HG03520 (cell line): ENCODE data around the gene SPECC1L.

Experiments used
- ATAC-seq: cut with Tn5 transposase; IDR thresholded peaks from one replicate; pipeline ENCODE4 v1.9.1; 2021; ENCODE audit warnings: mild to moderate bottlenecking, moderate library complexity; ENCODE audit not compliant: unreplicated experiment

Gene SPECC1L

DNA sequence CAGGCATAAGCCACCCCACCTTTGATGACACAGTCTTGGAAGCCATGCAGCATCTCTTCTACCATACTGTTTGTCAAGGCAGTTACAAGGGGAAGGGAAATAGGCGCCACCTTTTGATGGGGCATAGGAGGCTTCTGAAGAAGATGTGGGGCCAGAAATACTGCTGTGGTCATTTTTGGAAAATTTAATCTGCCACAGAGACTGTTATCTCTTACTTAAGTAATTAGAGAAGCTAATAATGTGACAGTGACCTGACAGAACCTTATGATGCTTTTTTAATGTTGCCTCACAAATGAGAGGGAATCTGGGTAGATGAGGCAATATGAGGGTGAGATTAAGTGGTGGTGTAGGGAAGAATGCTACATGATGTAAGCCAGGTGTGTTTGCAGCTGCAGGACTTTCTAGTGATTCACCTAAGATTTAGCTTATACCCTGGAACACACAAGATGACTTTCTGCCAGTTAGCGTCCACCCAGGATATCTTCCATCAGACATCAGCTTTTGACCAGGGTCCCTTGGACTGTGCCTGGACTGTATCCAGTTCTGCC, 122.5 kb downstream of the SPECC1L start:
- ATAC-seq, result no peak

- ATAC-seq, result no peak
Measured at GRCh38 chr22:24393848-24394247, 123.2 kb downstream of the SPECC1L start.

DNA sequence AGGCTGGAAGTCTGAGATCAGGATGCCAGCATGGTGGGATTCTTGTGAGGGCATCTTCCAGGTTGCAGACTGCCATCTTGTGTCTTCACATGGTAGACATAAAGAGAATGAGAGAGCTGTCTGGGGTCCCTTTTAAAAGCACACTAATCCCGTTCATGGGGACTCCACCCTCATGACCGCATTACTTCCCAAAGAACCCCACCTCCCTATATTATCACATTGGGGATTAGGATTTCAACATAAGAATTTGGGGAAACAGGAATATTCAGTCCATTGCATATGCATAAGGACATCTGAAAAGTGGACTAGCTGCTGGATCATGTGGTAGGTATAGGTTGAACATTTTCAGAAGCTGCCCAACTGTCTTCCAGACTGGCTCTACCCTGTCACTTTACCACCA, 123.6 kb downstream of the SPECC1L start:
- ATAC-seq, result no peak

GRCh38 chr22:24398409-24398808, 127.8 kb downstream of the SPECC1L start:
- no peak for ATAC-seq

DNA sequence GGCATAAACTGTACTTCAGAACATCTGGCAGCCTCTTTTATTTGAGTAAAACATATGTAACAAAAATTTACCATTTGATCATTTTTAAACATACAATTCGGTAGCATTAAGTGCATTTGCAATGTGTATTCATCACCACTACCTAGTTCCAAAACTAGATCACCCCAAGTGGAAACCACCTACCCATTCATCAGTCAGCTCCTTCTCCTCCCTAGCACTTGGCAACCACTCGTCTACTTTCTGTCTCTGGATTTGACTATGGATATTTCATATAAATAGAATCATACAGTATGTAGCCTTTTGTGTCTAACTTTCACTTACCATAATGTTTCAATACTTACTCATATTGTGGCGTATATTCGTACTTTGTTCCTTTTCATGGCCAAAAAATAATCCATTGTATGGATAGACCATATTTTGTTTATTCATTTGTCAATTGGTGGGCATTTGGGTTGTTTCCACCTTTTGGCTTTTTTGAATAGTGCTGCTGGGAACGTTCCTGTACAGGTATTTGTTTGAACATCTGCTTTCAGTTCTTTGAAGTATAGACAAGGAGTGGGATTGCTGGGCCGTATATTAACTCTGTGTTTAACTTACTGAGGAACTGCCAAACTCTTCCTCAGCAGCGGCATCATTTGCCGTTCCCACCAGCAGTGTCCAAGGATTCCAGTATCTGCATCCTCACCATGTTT, 129.5 kb downstream of the SPECC1L start:
- ATAC-seq, result no peak

GRCh38 chr22:24400726-24401596, 130.3 kb downstream of the SPECC1L start:
- ATAC-seq, result no peak

DNA sequence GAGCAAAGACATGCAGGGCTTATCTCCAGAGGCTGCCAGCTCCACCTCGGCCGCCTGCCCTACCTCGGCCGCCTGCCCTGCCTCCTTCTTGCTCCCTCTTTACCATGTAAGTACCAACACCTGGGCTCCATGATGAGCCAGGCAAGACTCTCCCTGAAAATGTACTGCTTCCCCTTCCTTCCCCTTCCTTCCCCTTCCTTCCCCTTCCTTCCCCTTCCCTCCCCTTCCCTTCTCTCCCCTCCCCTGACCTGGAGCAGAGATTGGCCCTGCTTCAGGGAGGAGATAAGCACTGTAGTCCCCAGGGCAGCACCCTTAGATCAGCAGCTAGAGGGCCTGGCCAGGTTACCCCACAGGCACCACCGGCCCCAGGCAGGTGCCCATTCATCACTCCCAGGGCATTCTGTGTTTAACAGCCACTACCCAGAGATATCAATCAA, 131.3 kb downstream of the SPECC1L start:
- no peak for ATAC-seq

DNA sequence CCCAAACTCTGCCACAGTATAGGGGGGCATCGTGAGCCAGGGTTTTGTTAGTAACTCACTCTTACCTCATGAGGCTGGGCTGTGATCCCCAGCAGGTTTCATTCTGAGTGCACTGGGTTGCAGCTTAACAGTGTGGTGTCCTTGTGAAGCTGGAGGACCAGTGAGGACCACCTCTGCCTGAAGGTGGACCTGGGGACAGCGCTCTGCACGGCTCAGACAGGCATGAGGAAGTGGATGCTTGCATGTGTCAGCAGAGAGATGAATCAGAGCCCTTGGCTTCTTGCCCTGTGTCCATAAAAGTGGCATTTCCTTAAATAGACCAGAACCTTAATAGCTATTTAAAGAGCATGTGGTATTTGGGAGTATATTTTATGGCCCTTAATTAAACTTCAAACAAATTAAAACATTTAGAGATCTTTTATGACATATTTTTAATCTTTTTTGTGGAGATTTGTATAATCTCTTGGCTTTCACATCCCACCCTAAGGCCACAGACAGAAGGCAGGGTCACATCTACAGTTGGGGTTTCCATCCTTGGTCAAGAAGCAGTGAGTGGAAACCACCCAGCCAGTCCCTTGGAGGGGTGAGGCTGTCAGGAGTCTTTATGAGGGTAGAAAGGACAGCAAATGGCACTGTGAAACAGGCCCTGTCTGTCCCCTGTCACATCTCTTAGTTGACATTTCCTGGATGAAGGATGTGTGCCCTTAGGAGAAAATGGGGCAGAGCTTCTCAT, 132.0 kb downstream of the SPECC1L start:
- ATAC-seq, result no peak

DNA sequence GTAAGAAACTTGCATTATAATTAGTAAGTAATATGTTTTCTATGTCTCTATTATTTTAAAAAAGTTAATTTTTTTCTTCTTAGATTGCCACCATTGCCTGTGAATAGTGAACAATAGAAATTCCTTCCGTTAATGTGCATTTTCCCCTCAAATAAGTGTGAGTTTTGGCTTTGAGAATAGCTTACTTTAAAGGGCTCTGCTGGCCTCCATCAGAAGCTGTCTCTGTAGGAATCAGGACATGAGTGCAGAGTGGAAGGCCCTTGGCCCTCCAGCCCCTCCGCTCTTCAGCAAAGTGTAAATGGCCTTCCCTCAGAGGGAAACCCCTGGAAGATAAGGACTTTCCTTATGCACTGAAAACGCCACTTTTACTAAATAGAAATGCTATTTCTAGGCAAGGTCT, 132.7 kb downstream of the SPECC1L start:
- ATAC-seq, result no peak

GRCh38 chr22:24404561-24405275, 134.1 kb downstream of the SPECC1L start:
- ATAC-seq, result no peak

DNA sequence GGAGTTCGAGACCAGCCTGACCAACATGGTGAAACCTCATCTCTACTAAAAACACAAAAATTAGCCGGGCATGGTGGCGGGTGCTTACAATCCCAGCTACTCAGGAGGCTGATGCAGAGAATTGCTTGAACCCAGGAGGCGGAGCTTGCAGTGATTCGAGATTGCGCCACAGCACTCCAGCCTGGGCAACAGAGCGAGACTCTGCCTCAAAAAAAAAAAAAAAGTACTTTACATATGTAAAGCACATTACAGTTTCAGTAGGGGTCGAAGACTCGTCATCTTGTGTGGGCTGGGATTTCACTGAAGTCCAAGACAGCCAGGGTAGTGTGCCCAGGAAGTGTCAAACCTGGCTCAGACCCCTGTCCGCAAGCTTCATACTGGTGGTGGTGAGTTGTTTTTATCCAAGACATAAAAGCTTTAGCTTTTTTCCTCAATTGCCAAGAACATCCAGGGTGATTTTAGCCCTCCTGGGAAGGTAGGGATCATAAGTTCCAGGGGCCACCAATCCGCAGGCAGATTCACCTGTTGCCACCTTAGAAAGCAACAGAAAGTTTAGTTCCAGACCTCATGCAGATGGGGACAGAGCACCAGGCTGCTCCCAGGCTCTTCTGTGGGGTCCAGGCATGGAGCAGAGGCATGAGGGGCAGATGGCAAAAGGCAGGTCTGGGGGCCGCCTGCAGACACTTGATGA, 135.1 kb downstream of the SPECC1L start:
- no peak for ATAC-seq

- no peak for ATAC-seq
Measured at GRCh38 chr22:24406322-24407277, 136.0 kb downstream of the SPECC1L start.

DNA sequence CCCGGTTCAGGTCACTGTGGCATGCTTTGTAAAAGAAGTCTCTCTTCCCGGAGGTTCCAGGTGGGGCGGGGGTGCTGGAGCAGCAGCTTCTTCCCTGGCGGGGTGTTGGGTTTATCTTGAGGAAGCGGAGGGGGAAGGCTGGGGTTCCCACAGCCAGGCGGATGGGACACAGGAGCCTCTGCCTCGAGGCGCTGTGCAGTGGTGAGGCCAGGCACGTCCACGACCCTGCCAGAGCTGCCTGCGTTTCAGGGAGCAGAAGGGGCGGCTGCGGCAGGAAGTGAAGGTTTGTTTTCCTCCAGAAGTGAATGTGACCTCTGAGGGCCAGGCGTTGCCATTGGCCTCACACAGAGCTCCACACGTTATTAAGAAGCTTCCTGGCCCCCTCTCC, 136.6 kb downstream of the SPECC1L start:
- no peak for ATAC-seq

DNA sequence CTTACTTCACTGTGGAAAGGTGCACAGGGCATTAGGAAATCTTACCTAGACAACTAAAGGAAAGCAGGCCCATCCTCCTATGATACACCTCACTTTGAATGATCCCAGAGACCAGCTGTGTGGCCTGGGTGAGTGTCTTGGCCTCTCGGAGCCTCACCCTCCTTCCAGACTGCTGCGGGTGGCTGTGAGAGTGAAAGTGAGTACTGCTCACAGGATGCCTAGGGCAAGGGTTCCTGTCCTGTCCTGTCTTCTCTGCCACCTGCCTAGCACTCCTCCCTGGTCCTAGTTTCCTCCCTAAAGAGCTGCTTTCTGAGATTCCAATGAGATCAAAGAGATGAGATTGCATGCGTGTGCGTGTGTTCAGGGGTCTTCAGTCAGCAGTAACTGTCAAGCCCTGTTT, 137.3 kb downstream of the SPECC1L start:
- no peak for ATAC-seq

DNA sequence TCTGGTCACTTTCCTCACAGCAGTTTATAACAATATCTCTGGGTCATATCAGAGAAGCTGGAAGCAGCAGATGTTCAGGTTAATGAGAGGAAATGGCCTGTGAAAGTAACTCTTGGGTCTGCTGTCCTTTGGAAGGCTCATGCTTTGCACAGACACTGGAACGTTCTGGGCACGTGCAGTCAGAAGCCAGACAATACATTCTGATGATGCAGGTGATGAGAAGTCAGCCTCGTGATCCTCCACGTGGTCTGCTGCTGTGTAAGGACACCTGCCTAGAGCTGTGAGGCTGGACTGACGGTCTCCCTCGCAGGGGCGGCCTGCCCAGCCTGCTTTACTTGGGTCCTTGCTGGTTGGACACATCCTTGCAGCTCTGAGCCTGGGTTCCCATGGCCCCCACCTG, 138.0 kb downstream of the SPECC1L start:
- ATAC-seq, result no peak

DNA sequence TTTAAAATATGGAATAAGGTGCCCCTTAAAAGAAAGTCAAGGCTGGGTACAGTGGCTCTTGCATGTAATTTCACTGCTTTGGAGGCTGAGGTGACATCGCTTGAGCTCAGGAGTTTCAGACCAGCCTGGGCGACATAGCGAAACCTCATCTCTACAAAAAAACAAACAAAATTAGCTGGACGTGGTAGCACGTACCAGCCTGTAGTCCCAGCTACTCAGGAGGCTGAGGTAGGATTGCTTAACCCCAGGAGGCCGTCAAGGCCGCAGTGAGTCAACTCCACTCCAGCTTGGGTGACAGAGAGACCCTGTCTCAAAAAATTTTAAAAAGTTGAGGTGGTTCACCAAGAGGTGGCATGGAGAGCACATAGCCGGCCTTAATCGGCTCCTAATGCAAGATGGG, 139.1 kb downstream of the SPECC1L start:
- ATAC-seq, result no peak

DNA sequence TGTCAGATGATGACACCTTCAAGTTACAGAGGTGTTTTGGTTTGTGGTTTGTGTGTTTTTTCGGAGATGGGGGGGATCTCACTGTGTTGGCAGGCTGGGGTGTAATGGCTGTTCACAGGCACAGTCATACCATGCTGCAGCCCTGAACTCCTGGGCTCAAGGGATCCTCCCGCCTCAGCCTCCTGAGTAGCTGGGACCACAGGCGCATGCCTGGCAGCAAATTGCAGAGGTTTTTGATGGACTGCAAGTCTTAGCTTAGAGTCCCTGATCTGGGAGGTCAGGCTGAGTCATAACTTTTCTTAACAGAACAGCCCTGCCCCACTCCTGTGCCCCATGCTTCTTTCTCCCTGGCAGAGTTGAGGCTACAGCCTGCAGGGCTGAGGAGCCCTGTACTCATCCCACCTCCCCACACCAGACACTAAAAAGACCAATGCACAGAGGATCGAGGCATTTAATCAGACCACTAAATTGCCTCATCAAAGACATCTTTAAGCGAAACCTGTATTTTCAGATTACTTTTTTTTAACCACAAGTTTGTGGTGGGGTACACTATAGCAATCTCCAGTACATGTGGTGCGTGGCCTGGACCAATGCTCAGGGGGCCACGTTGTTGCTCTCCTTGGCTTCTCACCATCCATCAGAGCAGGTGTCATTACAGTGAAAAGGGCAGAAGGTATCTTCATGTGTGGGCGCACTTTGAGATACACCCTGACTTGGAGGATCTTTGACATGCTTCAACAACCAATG, 139.7 kb downstream of the SPECC1L start:
- ATAC-seq, result no peak

DNA sequence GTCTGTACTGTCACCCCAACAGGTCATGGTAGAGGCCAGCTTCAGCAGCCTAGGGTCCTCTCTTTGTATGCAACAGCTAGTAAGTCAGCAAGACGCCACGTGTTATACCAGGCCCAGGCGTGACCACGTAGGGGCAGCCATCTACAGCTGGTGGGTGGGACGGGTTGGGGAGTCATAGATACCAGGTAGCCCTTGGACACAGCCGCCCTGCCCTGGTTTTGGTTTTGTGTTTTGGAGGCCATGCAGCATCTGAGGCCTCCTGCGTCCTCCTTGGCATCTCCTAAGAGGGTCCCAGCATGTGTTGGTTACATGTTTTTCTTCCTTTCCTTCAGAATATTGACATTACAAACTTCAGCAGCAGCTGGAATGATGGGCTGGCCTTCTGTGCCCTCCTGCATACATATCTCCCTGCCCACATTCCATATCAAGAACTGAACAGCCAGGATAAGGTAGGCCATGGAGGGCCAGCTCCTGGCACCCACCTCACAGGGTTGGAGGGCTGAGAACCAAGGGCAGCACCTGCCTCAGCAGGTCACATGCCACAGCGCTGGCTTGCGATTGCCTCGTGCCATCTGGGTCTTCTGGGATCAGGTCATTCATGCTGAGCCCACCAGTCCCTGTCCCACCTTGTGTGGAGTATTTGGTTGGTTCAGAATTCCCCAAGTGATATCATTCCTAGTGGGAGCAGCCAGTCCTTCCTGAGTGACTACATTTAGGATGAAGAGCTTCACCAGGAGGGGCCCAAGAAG, 140.8 kb downstream of the SPECC1L start:
- ATAC-seq, result no peak
